Cardiac ventricle fibroblast (primary cell): ENCODE data around the gene UCK1. TPM values are rescaled to one million over a fixed set of nuclear protein-coding genes. Genes with fewer than 3 reads are reported as not detected.

ENCODE experiments used
- total RNA-seq: library from RNA; depleted of rRNA; stranded (reverse); fragments of >200 nt; gene quantifications from 2 replicates; pipeline ENCODE4 v1.2.3, GENCODE V29; 2015

Gene UCK1
- total RNA-seq: 17.8 and 28.6 TPM in 2 replicates

GRCh38 chr9:131530920-131531832, at the start of gene UCK1:
Gene UCK1, minus strand, starts transcription at chr9:131531263. Its CDS starts 89 bp downstream, at chr9:131531174.

GRCh38 chr9:131545003-131545785, 14.1 kb upstream of the UCK1 start, which contains the start of gene PRRT1B:
Gene PRRT1B, plus strand, starts transcription at chr9:131545523. Its CDS starts 93 bp downstream, at chr9:131545616.

GRCh38 chr9:131502781-131503625, 28.1 kb downstream of the UCK1 start, which contains the start of gene POMT1:
Gene POMT1, plus strand, starts transcription at chr9:131502918. Its CDS starts 1,301 bp downstream, at chr9:131504219.

Other genes with a start within 250 kb of the UCK1 start
- 16.5 and 22.2 TPM in 2 replicates for gene PLPP7, start 241.5 kb downstream of the UCK1 start, total RNA-seq
- gene PRRC2B, start 137.2 kb downstream of the UCK1 start, total RNA-seq: 97.3 and 124 TPM in 2 replicates
- 16.0 and 18.8 TPM in 2 replicates for gene POMT1, start 28.3 kb downstream of the UCK1 start, total RNA-seq
- not detected in 2 replicates for gene PRRT1B, start 14.3 kb upstream of the UCK1 start, total RNA-seq
- 15.0 and 34.8 TPM in 2 replicates for gene RAPGEF1, start 208.8 kb upstream of the UCK1 start, total RNA-seq